HepG2 (cell line): ENCODE data around the gene OR8B12. TPM values are rescaled to one million over a fixed set of nuclear protein-coding genes. Genes with fewer than 3 reads are reported as not detected.

Experiments
- ATAC-seq: fragments of 200-7000 bp; cut with Tn5 transposase; 3 replicates; pipeline ENCODE4 v1.9.1; 2020; ENCODE audit warnings: mild to moderate bottlenecking, moderate library complexity
- BruUV-seq: library from RNA; stranded (reverse); fragments of 400-500 nt; replicated peaks from 2 replicates; lab custom pipeline; 2021; lab: Mats Ljungman, UMichigan
- CTCF ChIA-PET: fragments of 300-600 bp; formaldehyde crosslinking; extraction: SDS; loops from one replicate; lab custom pipeline; 2021; ENCODE audit warnings: low total read pairs, inconsistent platforms, low intra/inter-chr PET ratio; lab: Yijun Ruan, JAX
- POLR2A ChIA-PET: fragments of 350-600 bp; sonication (Branson Sonifier 250); formaldehyde crosslinking; loops from one replicate; lab custom pipeline; 2020; ENCODE audit warnings: antibody characterized with exemption, inconsistent platforms; lab: Yijun Ruan, JAX
- DNase-seq: peaks from one replicate; pipeline ENCODE4 v3.0.0-alpha.2; 2015; ENCODE audit warnings: low spot score
- FAIRE-seq: peaks from 3 replicates; lab custom pipeline; 2011; peaks lifted over from hg19 to GRCh38; lab: Jason Lieb, UNC
- H2AFZ ChIP-seq: one replicate; pipeline ENCODE4 v1.6.1; 2011; ENCODE audit warnings: low read length, inconsistent platforms
- H3K27ac ChIP-seq: fragments of 300-600 bp; 3 replicates; pipeline ENCODE4 v1.8.0; 2011; ENCODE audit warnings: mixed run types, mild to moderate bottlenecking, mixed read lengths, low read length, inconsistent platforms; ENCODE audit not compliant: insufficient read depth; ENCODE audit errors: extremely low read length
- H3K27me3 ChIP-seq, 2 experiments: fragments of 200-600 bp in 1 of 2; 2 replicates in 1 of 2; 3 replicates in 1 of 2; pipeline versions ENCODE4 v1.6.0 to v1.8.0; 2011; ENCODE audit warnings: low read length in 2 of 2, mild to moderate bottlenecking in 2 of 2, moderate library complexity in 2 of 2, inconsistent platforms in 1 of 2; ENCODE audit not compliant: insufficient read depth in 2 of 2, control insufficient read depth in 1 of 2
- H3K36me3 ChIP-seq, 2 experiments: fragments of 200-600 bp in 1 of 2; replicated peaks in 1 of 2; 2 replicates in 1 of 2; 3 replicates in 1 of 2; pipeline versions ENCODE4 v1.5.1 to v1.8.0; 2011; ENCODE audit warnings: low read length in 2 of 2, inconsistent platforms in 1 of 2; ENCODE audit not compliant: insufficient read depth in 2 of 2, control insufficient read depth in 1 of 2
- H3K4me1 ChIP-seq: 2 replicates; pipeline ENCODE4 v1.5.1; 2012; ENCODE audit warnings: low read length, inconsistent platforms; ENCODE audit not compliant: insufficient read depth
- H3K4me2 ChIP-seq: 2 replicates; pipeline ENCODE4 v1.6.0; 2011; ENCODE audit warnings: low read depth, low read length, inconsistent platforms
- H3K4me3 ChIP-seq, 3 experiments: fragments of 200-600 bp in 1 of 3; sonication (generic), shearing (Covaris generic) in 1 of 3; replicated peaks in 1 of 3; 2 replicates each; pipeline ENCODE4 v1.5.1; 2011 to 2016; ENCODE audit warnings: low read length in 3 of 3, inconsistent platforms in 2 of 3, low read depth in 2 of 3, mild to moderate bottlenecking in 2 of 3, control low read depth in 1 of 3, mixed read lengths in 1 of 3; ENCODE audit not compliant: insufficient read depth in 1 of 3
- H3K79me2 ChIP-seq: one replicate; pipeline ENCODE4 v1.6.1; 2011; ENCODE audit warnings: low read length, inconsistent platforms; ENCODE audit not compliant: insufficient read depth
- H3K9ac ChIP-seq: 2 replicates; pipeline ENCODE4 v1.6.0; 2011; ENCODE audit warnings: mild to moderate bottlenecking, low read depth, low read length, inconsistent platforms; ENCODE audit not compliant: insufficient read depth
- H3K9me3 ChIP-seq: 2 replicates; pipeline ENCODE4 v1.5.1; 2012; ENCODE audit warnings: mild to moderate bottlenecking, low read length
- H4K20me1 ChIP-seq: 2 replicates; pipeline ENCODE4 v1.6.0; 2011; ENCODE audit warnings: inconsistent platforms, mild to moderate bottlenecking, low read length, moderate library complexity; ENCODE audit not compliant: insufficient read depth
- AGO1 ChIP-seq: fragments of 200-400 bp; formaldehyde crosslinking; IDR thresholded peaks from 2 replicates; pipeline ENCODE4 v1.6.1; 2017; ENCODE audit warnings: mild to moderate bottlenecking, low read depth, low read length, moderate library complexity; ENCODE audit not compliant: poor library complexity, severe bottlenecking
- ARNTL ChIP-seq: sonication (generic); formaldehyde crosslinking; IDR thresholded peaks from 2 replicates; pipeline ENCODE4 v1.4.0; 2020; ENCODE audit warnings: mild to moderate bottlenecking, missing genetic modification reagents
- CEBPG ChIP-seq: IDR thresholded peaks from 2 replicates; pipeline ENCODE4 v1.6.1; 2016
- DPF2 ChIP-seq: sonication (generic); formaldehyde crosslinking; IDR thresholded peaks from 2 replicates; pipeline ENCODE4 v1.4.0; 2020; ENCODE audit warnings: mild to moderate bottlenecking, low read depth, missing genetic modification reagents, borderline replicate concordance
- KLF16 ChIP-seq, 2 experiments: sonication (generic) in 1 of 2; formaldehyde crosslinking in 1 of 2; IDR thresholded peaks; 2 replicates each; pipeline versions ENCODE4 v1.6.1 to v1.8.0; 2016 to 2023; ENCODE audit warnings: missing genetic modification reagents in 2 of 2, missing compliant biosample characterization in 1 of 2
- MAFF ChIP-seq: IDR thresholded peaks from 2 replicates; pipeline ENCODE4 v1.6.1; 2011; ENCODE audit warnings: low read depth, low read length, improper control_type of control experiment
- SP4 ChIP-seq: sonication (generic); formaldehyde crosslinking; IDR thresholded peaks from 2 replicates; pipeline ENCODE4 v1.8.1; 2023; ENCODE audit warnings: mild to moderate bottlenecking, missing genetic modification reagents
- SRSF4 ChIP-seq: fragments of 200-400 bp; formaldehyde crosslinking; IDR thresholded peaks from one replicate; pipeline ENCODE4 v1.6.1; 2018; ENCODE audit warnings: mild to moderate bottlenecking, low read depth, low read length, moderate library complexity; ENCODE audit not compliant: poor library complexity, severe bottlenecking
- STAG1 ChIP-seq: sonication (generic); formaldehyde crosslinking; IDR thresholded peaks from 2 replicates; pipeline ENCODE4 v1.4.0; 2020; ENCODE audit warnings: missing genetic modification reagents
- TBL1XR1 ChIP-seq: fragments of 150-350 bp; IDR thresholded peaks from 2 replicates; pipeline ENCODE4 v1.6.1; 2014; ENCODE audit warnings: borderline replicate concordance, low read length; ENCODE audit not compliant: partially characterized antibody
- TBP ChIP-seq: sonication (generic); formaldehyde crosslinking; IDR thresholded peaks from 2 replicates; pipeline ENCODE4 v1.5.0; 2020; ENCODE audit warnings: missing genetic modification reagents
- YEATS4 ChIP-seq: sonication (generic); formaldehyde crosslinking; IDR thresholded peaks from 2 replicates; pipeline ENCODE4 v1.4.0; 2020; ENCODE audit warnings: missing genetic modification reagents, borderline replicate concordance
- ZBTB42 ChIP-seq: sonication (generic); formaldehyde crosslinking; IDR thresholded peaks from 2 replicates; pipeline ENCODE4 v1.5.0; 2020; ENCODE audit warnings: mild to moderate bottlenecking, missing genetic modification reagents
- ZC3H4 ChIP-seq: sonication (generic); formaldehyde crosslinking; IDR thresholded peaks from 2 replicates; pipeline ENCODE4 v1.4.0; 2020; ENCODE audit warnings: missing genetic modification reagents, borderline replicate concordance
- ZFAT ChIP-seq: sonication (generic); formaldehyde crosslinking; conservative IDR thresholded peaks from 2 replicates; pipeline ENCODE4 v1.8.1; 2023; ENCODE audit warnings: missing genetic modification reagents, inconsistent platforms
- ZNF329 ChIP-seq: sonication (generic); formaldehyde crosslinking; IDR thresholded peaks from 2 replicates; pipeline ENCODE4 v1.9.0; 2021; ENCODE audit warnings: low read depth, mild to moderate bottlenecking, missing genetic modification reagents
- WGBS: methylation state at CpG from one replicate; pipeline ENCODE4 v1.1.6; 2017; ENCODE audit warnings: low lambda C conversion rate; 5-methylcytosine and 5-hydroxymethylcytosine counted together
- in situ Hi-C: cut with HindIII; loops from 2 replicates; pipeline ENCODE4 v1.10.0; 2017; ENCODE audit warnings: low pct_unique_long_range_greater_than_20kb; ENCODE audit not compliant: extremely low pct_ligation_motif_present
- intact Hi-C: fragments of 100-400 bp; cut with micrococcal nuclease; formaldehyde crosslinking; loops from one replicate; pipeline ENCODE4 v1.10.0; 2022; ENCODE audit not compliant: unreplicated experiment
- polyA plus RNA-seq, 8 experiments: library from polyadenylated mRNA; depleted of rRNA in 3 of 8; stranded (reverse) in 7 of 8; unstranded in 1 of 8; fragments of >200 nt; fragmentation: Illumina TruSeq in 4 of 8; extraction: Trizol in 4 of 8; gene quantifications; 2 replicates each; pipeline versions ENCODE4 v1.2.1 to v1.2.3, GENCODE V29; 2011 to 2016; ENCODE audit warnings: low read depth in 4 of 8, missing spikeins in 1 of 8, mixed read lengths in 1 of 8; ENCODE audit not compliant: insufficient read depth in 1 of 8
- total RNA-seq, 5 experiments: library from RNA; depleted of rRNA; stranded (reverse); fragments of >200 nt; fragmentation: Illumina TruSeq; extraction: Trizol; gene quantifications; 2 replicates each; pipeline ENCODE4 v1.2.3, GENCODE V29; 2016; ENCODE audit warnings: low read depth in 1 of 5

Gene OR8B12
- total and polyA plus RNA-seq, 2 of the 13 experiments (the other 11 are each of a cell fraction or from before 2014, with no cell fraction given), result not detected

- Histone ChIP-seq H2AFZ (no peak overlapping the region), H3K9me3 (no peaks in the 10 kb centered on the region), H3K4me1 (no peaks in the 10 kb centered on the region), H4K20me1 (no peaks in the 10 kb centered on the region), H3K4me3 (no peak overlapping the region), H3K27me3 (no peaks in the 10 kb centered on the region; a peak in 1 of 5 replicates), H3K4me2 (no peak overlapping the region), H3K9ac (no peak overlapping the region), H3K79me2 (no peaks in the 10 kb centered on the region), H3K27ac (no peak overlapping the region), H3K36me3 (no peaks in the 10 kb centered on the region)
- BruUV-seq, result no TSS peak
- no peak for ATAC-seq
- DNase-seq, result no peak
- 4% methylated on average over 1 of the region's 1 CpG for WGBS
- CTCF ChIA-PET, result no interaction called here
- FAIRE-seq, result no peak
- intact Hi-C loops, result no loop called here
- POLR2A ChIA-PET, result no interaction called here
- in situ Hi-C loops, result no loop called here
- TF ChIP-seq STAG1 (CRISPR knock-in tag), result no peak
- no peak for TF ChIP-seq ZC3H4 (CRISPR knock-in tag)
- no peak for TF ChIP-seq MAFF
- TF ChIP-seq SP4 (CRISPR knock-in tag), result no peak
- no peak for TF ChIP-seq YEATS4 (CRISPR knock-in tag)
- TF ChIP-seq ARNTL (CRISPR knock-in tag), result no peak
- TF ChIP-seq TBP (CRISPR knock-in tag), result no peak
- TF ChIP-seq SRSF4, result no peak
- no peak for TF ChIP-seq ZBTB42 (CRISPR knock-in tag)
- no peak for TF ChIP-seq DPF2 (CRISPR knock-in tag)
- TF ChIP-seq ZFAT (CRISPR knock-in tag), result no peak
- TF ChIP-seq CEBPG, result no peak
- no peak for TF ChIP-seq AGO1
- TF ChIP-seq TBL1XR1, result no peak
- TF ChIP-seq ZNF329 (CRISPR knock-in tag), result no peak
- no peak for TF ChIP-seq KLF16 (CRISPR knock-in tag; IDR thresholded peaks at IDR 0.05)
Measured at GRCh38 chr11:124538019-124538418, 5.4 kb downstream of the OR8B12 start.
